DMS153 (cell line): ENCODE measurements around the gene AP3S1.
"Not testable (repeated sequence)": the region's sequence is repeated elsewhere in the genome, so short reads cannot be mapped to it uniquely, and the experiment has no call there.

Experiments
- DNase-seq: peaks from one replicate; lab custom pipeline; 2025; lab: John Stamatoyannopoulos, UW

The AP3S1 gene

GRCh38 chr5:115873392-115873791 is 31.7 kb downstream of the AP3S1 start:
- DNase-seq = peak; percentile 0

- no peak for DNase-seq
These were observed 33.7 kb downstream of the AP3S1 start for GRCh38 chr5:115875447-115875846.

- DNase-seq = not testable (repeated sequence)
These were observed 35.6 kb downstream of the AP3S1 start for GRCh38 chr5:115877342-115877741.

GRCh38 chr5:115882434-115882833 is 40.7 kb downstream of the AP3S1 start:
- not testable (repeated sequence) for DNase-seq

GRCh38 chr5:115884704-115885103 is 43.0 kb downstream of the AP3S1 start:
- DNase-seq = no peak

DNA sequence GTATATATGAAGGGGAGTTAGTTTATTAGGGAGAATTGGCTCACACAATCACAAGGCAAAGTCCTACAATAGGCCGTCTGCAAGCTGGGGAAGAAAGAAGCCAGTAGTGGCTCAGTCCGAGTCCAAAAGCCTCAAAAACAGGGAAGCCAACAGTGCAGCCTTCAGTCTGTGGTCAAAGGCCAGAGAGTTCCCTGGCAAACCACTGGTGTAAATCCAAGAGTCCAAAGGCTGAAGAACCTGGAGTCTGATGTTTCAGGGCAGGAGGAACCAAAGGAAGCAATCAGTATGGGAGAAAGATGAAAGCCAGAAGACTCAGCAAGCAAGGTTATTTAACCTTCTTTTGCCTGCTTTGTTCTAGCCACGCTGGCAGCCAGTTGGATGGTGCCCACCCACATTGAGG is 43.5 kb downstream of the AP3S1 start:
- DNase-seq = not testable (repeated sequence)

DNA sequence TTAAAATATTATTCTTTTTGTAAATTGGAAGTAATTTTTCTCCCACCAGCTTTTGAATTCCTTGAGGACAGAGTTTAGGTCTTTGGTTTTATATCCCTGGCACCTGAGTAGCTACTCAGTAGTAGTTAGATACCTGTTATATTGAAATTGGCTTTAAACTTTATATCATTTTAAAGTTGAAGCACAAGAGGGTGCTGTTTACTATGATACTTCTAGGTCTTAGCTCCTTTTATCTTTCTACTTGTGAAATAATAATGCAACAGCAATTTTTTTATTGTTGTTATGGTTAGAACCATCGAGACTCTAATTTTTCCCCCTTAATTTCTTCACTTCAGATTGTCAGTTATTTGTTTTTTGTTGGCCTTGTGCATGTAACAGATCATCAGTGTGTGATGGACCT is 46.3 kb downstream of the AP3S1 start:
- DNase-seq = no peak

DNA sequence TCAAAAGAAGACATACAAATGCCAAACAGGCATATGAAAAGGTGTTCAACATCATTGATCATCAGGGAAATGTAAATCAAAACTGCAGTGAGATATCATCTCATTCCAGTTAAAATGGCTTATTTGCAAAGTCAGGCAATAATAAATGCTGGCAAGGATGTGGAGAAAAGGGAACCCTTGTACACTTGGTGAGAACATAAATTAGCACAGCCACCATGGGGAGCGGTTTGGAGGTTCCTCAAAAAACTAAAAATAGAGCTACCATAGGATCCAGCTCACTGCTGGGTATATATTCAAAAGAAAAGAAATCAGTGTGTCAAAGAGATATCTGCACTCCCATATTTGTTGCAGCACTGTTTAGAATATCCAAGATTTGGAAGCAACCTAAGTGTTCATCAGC is 50.3 kb downstream of the AP3S1 start:
- DNase-seq = no peak

- no peak for DNase-seq
These were observed 52.6 kb downstream of the AP3S1 start for GRCh38 chr5:115894342-115894741.

DNA sequence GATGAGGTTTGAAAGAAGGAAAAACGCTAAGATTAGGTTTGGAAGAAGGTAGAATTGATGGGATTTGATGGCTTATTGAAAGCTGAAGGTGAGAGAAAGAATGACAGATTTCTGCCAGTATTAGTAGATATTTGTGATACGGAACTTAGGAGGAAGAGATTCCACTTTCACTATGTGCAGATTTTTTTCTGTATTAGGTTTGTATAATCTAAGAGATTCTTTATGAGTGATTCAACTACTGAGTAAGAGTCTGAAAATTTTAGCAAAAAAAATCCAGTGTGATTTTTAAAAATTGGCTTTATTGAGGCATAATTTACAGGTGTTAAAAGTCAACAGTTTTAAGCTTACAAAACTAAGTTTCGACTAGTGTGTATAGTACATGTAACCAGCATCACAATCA is 54.1 kb downstream of the AP3S1 start:
- DNase-seq = no peak

DNA sequence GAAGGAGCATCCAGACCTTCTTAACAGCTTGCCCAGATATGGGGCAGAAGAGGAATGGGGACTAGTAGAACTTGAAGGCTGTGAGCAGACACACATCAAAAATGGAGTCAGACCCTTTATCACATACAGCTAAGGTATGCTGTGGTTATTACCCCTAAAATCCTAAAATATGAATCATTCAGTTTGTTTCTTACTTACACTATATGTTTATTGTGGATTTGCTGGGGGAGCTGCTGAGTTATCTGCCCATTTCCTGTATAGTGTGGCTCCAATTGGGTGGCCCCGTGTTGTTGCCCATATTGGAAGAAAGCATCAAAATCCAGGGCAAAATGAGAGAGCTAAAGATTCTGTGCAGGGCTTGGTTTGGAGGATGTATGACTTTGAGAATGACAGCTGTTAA is 56.9 kb downstream of the AP3S1 start:
- no peak for DNase-seq

- no peak for DNase-seq
These were observed 65.4 kb downstream of the AP3S1 start for GRCh38 chr5:115907177-115907576.

GRCh38 chr5:115913623-115914400 is 72.1 kb downstream of the AP3S1 start:
- not testable (repeated sequence) for DNase-seq

DNA sequence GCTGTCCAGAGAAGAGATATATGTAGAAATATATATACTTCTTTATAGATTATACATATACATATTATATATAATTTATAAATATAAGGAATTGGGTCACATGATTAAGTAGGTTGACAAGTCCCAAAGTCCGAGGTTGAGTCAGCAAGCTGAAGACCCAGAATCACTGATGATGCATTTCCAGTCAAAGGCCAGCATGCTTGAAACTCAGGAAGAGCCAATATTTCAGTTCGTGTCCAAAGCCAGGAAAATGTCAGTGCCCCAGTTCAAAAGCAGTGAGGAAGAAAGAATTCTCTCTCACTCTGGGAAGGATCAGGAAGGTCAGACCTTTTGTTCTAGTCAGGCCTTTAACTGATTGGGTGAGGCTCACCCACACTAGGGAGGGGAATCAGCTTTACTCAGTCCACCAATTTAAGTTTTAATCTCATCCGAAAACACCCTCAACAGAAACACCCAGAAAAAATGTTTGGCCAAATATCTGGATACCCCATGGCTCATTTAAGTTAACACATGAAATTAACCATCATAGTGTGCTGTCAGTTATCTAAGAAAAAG is 78.5 kb downstream of the AP3S1 start:
- DNase-seq = no peak

DNA sequence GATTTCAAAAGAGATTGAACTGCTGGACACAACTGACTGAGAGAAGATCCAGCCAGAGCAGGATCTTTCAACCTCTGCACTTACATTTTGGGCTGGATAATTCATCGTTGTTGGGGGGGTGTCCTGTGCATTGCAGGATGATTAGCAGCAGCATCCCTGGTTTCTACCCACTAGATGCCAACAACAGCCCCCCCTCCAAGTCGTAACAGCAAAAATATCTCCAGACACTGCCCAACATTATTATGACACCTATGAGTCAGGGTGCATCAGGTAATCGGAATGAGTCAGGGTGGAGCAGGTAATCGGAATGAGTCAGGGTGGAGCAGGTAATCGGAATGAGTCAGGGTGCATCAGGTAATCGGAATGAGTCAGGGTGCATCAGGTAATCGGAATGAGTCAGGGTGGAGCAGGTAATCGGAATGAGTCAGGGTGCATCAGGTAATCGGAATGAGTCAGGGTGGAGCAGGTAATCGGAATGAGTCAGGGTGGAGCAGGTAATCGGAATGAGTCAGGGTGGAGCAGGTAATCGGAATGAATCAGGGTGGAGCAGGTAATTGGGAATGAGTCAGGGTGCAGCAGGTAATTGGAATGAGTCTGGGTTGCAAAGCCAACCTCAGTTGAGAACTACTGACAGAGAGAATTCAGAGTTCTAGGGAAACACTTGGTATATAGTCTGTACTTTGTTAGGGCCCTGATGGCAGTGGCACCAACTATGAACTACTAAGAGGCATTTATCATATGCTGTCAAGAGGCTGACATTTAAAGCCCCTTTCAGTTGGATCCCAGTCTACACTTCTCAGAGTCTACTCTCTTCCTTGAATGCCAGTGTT is 87.1 kb downstream of the AP3S1 start:
- not testable (repeated sequence) for DNase-seq

- DNase-seq = not testable (repeated sequence)
These were observed 88.4 kb downstream of the AP3S1 start for GRCh38 chr5:115930171-115930570.

- DNase-seq = no peak
These were observed 89.0 kb downstream of the AP3S1 start for GRCh38 chr5:115930630-115931337.

- no peak for DNase-seq
These were observed 91.3 kb downstream of the AP3S1 start for GRCh38 chr5:115932991-115933390.

- no peak for DNase-seq
These were observed 92.7 kb downstream of the AP3S1 start for GRCh38 chr5:115934388-115934974.

- no peak for DNase-seq
These were observed 94.3 kb downstream of the AP3S1 start for GRCh38 chr5:115936031-115936430.

- DNase-seq = no peak
These were observed 97.3 kb downstream of the AP3S1 start for GRCh38 chr5:115939059-115939458.
